Heart right ventricle (tissue), 16 donors: Measurements from ENCODE around the gene NUTM2B. TPM values are rescaled to one million over a fixed set of nuclear protein-coding genes. Genes with fewer than 3 reads are reported as not detected.
A peak's percentile ranks its signal among the peaks of the same experiment; 100 is the strongest.
"Not testable (repeated sequence)": the region's sequence is repeated elsewhere in the genome, so short reads cannot be mapped to it uniquely, and the experiment has no call there.

Source experiments
- ATAC-seq, 8 donors: fragments of 200-7000 bp; cut with Tn5 transposase; one replicate each; pipeline ENCODE4 v1.9.1; 2020; ENCODE audit warnings: mild to moderate bottlenecking in 8 of 8, moderate library complexity in 8 of 8, moderate number of reproducible peaks in 1 of 8
- DNase-seq, 2 donors: peaks; one replicate each; pipeline ENCODE4 v3.0.0-alpha.2; 2020
- H3K27ac ChIP-seq, 10 donors: fragments of 200-600 bp; sonication (generic) in 2 of 10; one replicate each; pipeline versions ENCODE4 v1.5.0 to v1.8.0; 2020 to 2022; ENCODE audit warnings: mild to moderate bottlenecking in 3 of 10
- H3K27me3 ChIP-seq, 7 donors: fragments of 200-600 bp; one replicate each; pipeline ENCODE4 v1.8.0; 2021 to 2022; ENCODE audit warnings: mild to moderate bottlenecking in 2 of 7
- H3K36me3 ChIP-seq, 9 donors: fragments of 200-600 bp; sonication (generic) in 1 of 9; one replicate each; pipeline versions ENCODE4 v1.5.0 to v1.8.0; 2020 to 2022; ENCODE audit warnings: mild to moderate bottlenecking in 2 of 9
- H3K4me1 ChIP-seq, 9 donors: fragments of 200-600 bp; sonication (generic) in 1 of 9; one replicate each; pipeline versions ENCODE4 v1.5.0 to v1.8.0; 2020 to 2022; ENCODE audit warnings: mild to moderate bottlenecking in 4 of 9
- H3K4me3 ChIP-seq, 10 donors: fragments of 200-600 bp; sonication (generic) in 2 of 10; one replicate each; pipeline versions ENCODE4 v1.5.0 to v1.8.0; 2020 to 2022; ENCODE audit warnings: mild to moderate bottlenecking in 7 of 10, moderate library complexity in 2 of 10
- H3K9me3 ChIP-seq, 11 donors: fragments of 200-600 bp in 10 of 11; sonication (generic) in 2 of 11; one replicate each; pipeline versions ENCODE4 v1.5.0 to v1.8.0; 2013 to 2022; ENCODE audit warnings: mild to moderate bottlenecking in 2 of 11, control low read depth in 1 of 11, moderate library complexity in 1 of 11
- WGBS, 2 donors: extraction: QIAGEN DNeasy Blood & Tissue Kit; methylation state at CpG; one replicate each; pipeline ENCODE4 v1.1.7; 2013; ENCODE audit warnings: inconsistent platforms in 1 of 2; 5-methylcytosine and 5-hydroxymethylcytosine counted together
- intact Hi-C, 10 donors: fragments of 100-400 bp; cut with DNase I; formaldehyde crosslinking; loops; one replicate each; pipeline versions ENCODE4 v1.11.1 to v1.14.2; 2022
- polyA plus RNA-seq, 2 donors: library from polyadenylated mRNA; stranded (reverse); fragments of 200-250 nt; gene quantifications; one replicate each; pipeline ENCODE4 v1.2.3, GENCODE V29; 2013
- total RNA-seq, 10 donors: library from RNA; stranded (reverse); fragmentation: NEBNext Ultra II Directional in 3 of 10; extraction: Animal tissue kit (Norgen Biotek cat#: 25700) in 3 of 10; gene quantifications; one replicate each; pipeline versions ENCODE4 v1.2.1 to v1.2.4, GENCODE V29; 2021 to 2023
- TF ChIP-seq, protein P1 (sequence below), 9 donors: fragments of 200-600 bp; sonication (generic) in 2 of 9; IDR thresholded peaks; one replicate each; pipeline versions ENCODE4 v1.5.0 to v1.8.0; 2021 to 2022; ENCODE audit warnings: antibody characterized with exemption in 9 of 9, mild to moderate bottlenecking in 5 of 9, moderate library complexity in 1 of 9
- donor health status: Arrhythmogenic right ventricular cardiomyopathy.
- donor health status: ischemic (EF 13 %, LVEDD 7.1; RV severe dilation, severe dysfunction).
- donor health status: healthy with polysubstance abuse.
- donor health status: DM: no; HTN: yes; CAD: no.
- donor health status: DM: no; HTN: no; CAD: no.
- donor health status: ischemic (EF 25% LVEDD 6.9; RV normal size, moderate dysfunction).
- donor health status: ischemic (EF 25% LVEDD 5.7; RV mildly dilated, moderate dysfunction).
- donor health status: healthy.
- donor health status: DM: yes; HTN: yes; CAD: no.
- donor health status: Ischemic cardiomyopathy.
- donor health status: ischemic (EF 35%, LVEDD 5.7; RV mildly dilated, moderate dysfunction).
- donor health status: nonischemic (EF 11% LVEDD 7.7; RV severe dilation, severe dysfunction).
- donor health status: DM: yes; HTN: yes; CAD: no.
- donor health status: PGD.
- donor health status: ischemic (EF 29% LVEDD 5.4; RV normal size, mild dysfunction).
- donor health status: nonischemic (EF 23%, LVEDD 6.1; RV moderate dilation, normal function).

The NUTM2B gene
- total and polyA plus RNA-seq, 12 donors = 0.01 to 3.3 (median 0.64) TPM

DNA sequence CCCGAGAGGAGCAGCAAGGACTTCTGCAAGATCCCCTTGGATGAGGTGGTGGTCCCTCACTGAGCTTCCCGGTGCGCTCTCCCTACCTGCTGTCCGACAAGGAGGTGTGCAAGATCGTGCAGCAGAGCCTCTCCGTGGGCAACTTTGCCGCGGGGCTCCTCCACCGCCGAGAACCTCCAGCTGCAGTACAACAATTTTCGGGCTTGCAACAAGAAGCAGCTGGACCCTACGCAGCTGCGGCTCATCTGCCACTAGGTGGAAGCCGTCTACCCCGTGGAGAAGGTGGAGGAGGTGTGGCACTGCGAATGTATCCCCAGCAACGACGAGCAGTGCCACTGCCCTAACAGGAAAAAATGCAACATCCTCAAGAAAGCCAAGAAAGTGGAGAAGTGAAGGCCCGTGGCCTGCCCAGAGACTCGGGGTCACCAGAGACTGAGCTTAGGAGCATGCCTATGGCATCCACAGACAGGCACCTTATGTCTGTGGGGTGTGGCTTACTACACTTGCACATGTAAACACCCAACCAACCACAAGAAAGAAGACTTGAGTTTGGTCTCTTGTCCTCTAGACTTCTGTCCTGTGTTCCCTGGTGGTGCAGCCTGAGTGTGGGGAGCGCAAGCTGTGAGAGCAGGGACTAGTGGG is 17.9 kb upstream of the NUTM2B start:
- peaks cover 0 to 33% (median 6%) of the 10 kb centered on the region in 9 donors for H3K36me3 ChIP-seq
- WGBS, 2 donors = 80 to 81% methylated on average over 21 of the region's 21 CpGs
- H3K4me1 ChIP-seq, H3K27ac ChIP-seq, intact Hi-C loops, H3K9me3 ChIP-seq, H3K4me3 ChIP-seq, H3K27me3 ChIP-seq: not testable (repeated sequence)
- TF ChIP-seq, protein P1, sequence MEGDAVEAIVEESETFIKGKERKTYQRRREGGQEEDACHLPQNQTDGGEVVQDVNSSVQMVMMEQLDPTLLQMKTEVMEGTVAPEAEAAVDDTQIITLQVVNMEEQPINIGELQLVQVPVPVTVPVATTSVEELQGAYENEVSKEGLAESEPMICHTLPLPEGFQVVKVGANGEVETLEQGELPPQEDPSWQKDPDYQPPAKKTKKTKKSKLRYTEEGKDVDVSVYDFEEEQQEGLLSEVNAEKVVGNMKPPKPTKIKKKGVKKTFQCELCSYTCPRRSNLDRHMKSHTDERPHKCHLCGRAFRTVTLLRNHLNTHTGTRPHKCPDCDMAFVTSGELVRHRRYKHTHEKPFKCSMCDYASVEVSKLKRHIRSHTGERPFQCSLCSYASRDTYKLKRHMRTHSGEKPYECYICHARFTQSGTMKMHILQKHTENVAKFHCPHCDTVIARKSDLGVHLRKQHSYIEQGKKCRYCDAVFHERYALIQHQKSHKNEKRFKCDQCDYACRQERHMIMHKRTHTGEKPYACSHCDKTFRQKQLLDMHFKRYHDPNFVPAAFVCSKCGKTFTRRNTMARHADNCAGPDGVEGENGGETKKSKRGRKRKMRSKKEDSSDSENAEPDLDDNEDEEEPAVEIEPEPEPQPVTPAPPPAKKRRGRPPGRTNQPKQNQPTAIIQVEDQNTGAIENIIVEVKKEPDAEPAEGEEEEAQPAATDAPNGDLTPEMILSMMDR (IDR thresholded peaks at IDR 0.05) = peak in 3 of 9 donors; percentile 16 to 28 (median 16)
- peak in 1 of 2 donors; percentile 45 for DNase-seq
- peak in 4 of 8 donors; percentile 51 to 74 (median 63) for ATAC-seq

DNA sequence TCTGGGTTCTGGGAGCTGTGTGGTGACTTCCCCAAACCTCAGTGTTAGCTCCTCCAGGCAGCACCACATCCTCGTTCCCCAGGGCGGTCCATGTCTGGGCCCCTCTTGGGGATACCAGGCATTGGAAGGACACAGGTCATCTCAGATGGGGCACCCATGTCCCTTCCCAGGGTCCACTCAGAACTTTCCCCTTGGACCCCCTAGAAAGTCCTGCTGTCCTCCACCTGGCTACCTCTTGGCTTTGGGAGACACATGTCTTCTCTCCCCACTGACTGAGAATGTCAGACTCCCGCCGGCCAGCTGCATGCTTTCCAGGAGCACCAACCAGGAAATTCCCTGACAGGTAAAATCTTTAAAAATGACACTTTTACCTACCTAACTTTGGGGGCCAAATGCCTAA is 16.4 kb upstream of the NUTM2B start:
- H3K4me1 ChIP-seq, H3K4me3 ChIP-seq, DNase-seq, ATAC-seq, intact Hi-C loops, H3K9me3 ChIP-seq, H3K27me3 ChIP-seq, H3K27ac ChIP-seq: not testable (repeated sequence)
- WGBS, 2 donors = 73 to 96% methylated on average over 4 of the region's 4 CpGs
- H3K36me3 ChIP-seq = peaks cover 0 to 33% (median 6%) of the 10 kb centered on the region in 9 donors

DNA sequence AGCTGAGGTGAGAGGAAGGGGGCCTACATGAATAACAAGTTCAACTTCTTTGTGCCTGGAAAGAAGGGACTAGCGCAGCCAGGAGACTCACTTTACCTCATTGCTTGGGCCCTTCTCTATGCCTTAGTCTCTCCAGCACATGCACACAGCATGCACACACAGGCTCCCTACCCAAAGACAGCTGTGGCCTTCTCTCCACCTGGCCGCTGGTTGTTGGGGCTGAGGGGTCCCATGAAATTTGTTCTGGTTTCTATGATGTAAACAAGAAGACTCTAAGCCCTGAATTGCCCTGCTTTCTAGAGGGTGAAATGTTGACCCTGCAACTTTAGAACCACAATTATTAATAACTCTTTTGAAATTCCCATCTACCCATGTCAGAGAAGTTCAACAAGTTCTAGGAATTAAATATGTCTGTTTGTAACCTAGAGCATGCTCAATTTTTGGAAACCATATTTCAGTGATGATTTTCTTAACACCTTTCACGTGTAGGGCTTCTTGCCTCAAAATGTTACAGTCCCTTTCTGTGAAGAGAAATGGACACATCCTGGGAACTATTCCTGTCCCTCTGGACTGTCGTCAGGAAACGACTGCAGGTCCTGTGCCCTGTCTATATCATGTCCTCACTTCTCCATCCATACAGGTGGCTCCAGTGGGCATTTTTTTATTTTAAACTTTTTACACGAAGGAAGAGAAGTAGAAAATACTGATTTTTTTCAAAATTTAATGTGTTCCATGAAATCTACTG is 15.4 kb upstream of the NUTM2B start:
- H3K9me3 ChIP-seq, H3K4me1 ChIP-seq, H3K4me3 ChIP-seq, intact Hi-C loops, ATAC-seq, H3K27ac ChIP-seq, DNase-seq, H3K27me3 ChIP-seq: not testable (repeated sequence)
- H3K36me3 ChIP-seq = peaks cover 0 to 33% (median 6%) of the 10 kb centered on the region in 9 donors
- WGBS, 2 donors = 76 to 82% methylated on average over 6 of the region's 6 CpGs

DNA sequence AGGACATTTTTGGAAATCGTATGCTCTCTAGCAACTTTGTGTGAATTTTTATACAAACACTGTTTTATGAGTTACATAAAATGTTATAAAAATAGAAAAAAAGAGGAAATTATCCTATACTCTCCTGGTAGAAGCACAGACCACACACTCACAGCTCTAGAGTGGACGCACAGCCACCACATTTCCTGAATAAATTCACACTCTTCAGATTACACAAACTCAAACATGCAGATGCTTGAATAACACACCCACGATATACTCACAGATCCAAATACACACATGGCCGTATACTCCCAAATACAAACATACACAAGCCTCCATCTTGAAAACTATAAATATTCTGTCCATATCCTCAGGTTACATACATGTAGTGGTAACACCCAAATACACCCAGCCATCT is 14.2 kb upstream of the NUTM2B start:
- DNase-seq, H3K4me1 ChIP-seq, H3K27me3 ChIP-seq, H3K4me3 ChIP-seq, intact Hi-C loops, ATAC-seq, H3K27ac ChIP-seq, H3K9me3 ChIP-seq: not testable (repeated sequence)
- 87 to 90% methylated on average over 4 of the region's 4 CpGs for WGBS, 2 donors
- peaks cover 0 to 28% (median 6%) of the 10 kb centered on the region in 9 donors for H3K36me3 ChIP-seq

DNA sequence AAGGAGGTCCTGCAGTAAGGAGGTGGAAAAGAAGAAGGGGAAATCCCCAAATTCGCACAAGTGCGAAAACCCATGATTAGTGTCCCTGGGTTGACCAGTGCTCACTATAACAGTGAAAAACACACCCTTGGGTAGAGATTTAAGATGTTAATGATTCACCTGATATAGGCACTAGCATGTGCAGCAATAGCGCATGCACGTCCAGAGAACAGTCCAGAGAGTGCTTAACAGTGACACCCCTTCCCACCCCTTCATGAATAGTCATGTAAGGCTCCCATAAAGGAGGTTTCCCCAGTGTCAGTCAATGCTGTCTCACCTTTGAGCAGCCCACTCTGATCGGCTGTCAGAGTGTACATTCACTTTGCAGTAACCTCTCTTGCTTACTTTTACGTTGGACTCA is 6.4 kb upstream of the NUTM2B start:
- 96% methylated on average over 2 of the region's 6 CpGs for WGBS, 2 donors
- H3K4me1 ChIP-seq, DNase-seq, H3K27me3 ChIP-seq, ATAC-seq, H3K9me3 ChIP-seq, H3K27ac ChIP-seq, H3K4me3 ChIP-seq, H3K36me3 ChIP-seq, intact Hi-C loops: not testable (repeated sequence)

DNA sequence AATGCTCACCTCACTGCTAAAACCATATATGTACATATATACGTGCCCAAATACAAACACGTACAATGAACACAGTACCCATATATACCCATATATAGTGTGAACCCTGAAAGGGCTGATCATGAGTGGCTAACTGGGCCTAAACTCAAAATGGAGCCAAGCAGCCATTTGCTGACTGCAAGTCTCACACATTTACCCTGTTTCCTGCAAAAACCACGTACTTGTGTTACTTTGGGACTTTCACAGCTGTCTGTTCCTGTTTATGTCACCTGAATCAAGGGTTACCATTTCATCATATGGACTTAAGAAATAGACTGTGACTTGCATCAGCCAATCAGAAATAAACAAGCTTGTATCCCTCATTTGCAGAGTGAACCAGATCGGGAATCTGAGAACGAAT is 5.9 kb upstream of the NUTM2B start:
- WGBS, 2 donors = 71% methylated on average over 1 of the region's 5 CpGs
- H3K27ac ChIP-seq, H3K27me3 ChIP-seq, DNase-seq, H3K4me3 ChIP-seq, intact Hi-C loops, H3K9me3 ChIP-seq, H3K36me3 ChIP-seq, H3K4me1 ChIP-seq, ATAC-seq: not testable (repeated sequence)

DNA sequence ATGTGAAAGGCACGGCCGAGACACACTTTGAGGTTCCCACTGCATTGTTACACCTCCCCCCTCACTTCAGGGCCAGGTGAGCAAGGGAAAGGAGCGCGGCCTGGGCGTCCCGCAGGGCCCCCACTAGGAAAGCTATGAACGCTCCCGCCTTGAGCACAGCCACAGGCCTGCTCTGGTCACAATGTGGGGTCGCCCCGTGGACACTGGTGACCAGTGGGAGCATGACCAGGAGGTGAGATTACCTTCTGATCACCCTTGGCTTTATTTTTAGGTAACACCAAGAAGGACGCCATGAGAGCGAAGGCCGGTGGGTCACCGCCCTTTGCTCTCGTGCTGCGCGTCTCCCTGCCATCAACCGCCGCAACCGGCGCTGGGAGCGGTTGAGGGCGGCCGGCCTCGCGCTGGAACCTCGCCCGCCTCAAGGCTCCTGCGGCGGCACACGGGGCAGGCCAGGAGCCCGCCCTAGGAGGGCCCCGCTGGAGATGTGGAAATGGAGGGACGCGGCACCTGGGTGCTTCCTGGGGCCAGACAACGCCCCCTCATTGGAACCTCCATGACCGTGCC is 2.6 kb upstream of the NUTM2B start:
- WGBS, 2 donors = 86 to 91% methylated on average over 28 to 34 of the region's 37 CpGs
- H3K4me3 ChIP-seq, ATAC-seq, DNase-seq, H3K27me3 ChIP-seq, H3K4me1 ChIP-seq, H3K9me3 ChIP-seq, H3K36me3 ChIP-seq, H3K27ac ChIP-seq, intact Hi-C loops: not testable (repeated sequence)

DNA sequence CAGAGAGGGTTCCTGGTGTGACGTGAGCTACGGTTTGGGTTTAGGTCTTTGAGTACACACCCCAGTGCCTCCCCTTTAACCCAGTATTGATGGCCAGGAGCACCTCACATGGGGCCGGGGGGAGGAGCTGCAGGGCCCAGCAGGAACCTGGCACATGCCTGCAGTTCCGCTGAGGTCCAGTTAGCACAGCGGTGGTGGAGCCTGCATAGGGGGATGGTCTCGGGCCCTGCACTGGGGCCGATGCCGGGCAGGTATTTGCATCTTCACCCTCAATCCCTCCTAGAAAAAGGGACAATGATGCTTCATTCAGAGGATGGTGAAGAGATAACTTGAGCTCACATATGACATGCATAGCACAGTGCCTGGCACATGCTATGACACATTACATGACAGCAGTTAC is 4.0 kb downstream of the NUTM2B start:
- H3K4me3 ChIP-seq, H3K27ac ChIP-seq, intact Hi-C loops, H3K9me3 ChIP-seq, H3K27me3 ChIP-seq, ATAC-seq, H3K36me3 ChIP-seq, DNase-seq, H3K4me1 ChIP-seq: not testable (repeated sequence)
- 93% methylated on average over 8 of the region's 8 CpGs; no CpG with 5 or more reads in 1 of the 2 donors for WGBS, 2 donors

DNA sequence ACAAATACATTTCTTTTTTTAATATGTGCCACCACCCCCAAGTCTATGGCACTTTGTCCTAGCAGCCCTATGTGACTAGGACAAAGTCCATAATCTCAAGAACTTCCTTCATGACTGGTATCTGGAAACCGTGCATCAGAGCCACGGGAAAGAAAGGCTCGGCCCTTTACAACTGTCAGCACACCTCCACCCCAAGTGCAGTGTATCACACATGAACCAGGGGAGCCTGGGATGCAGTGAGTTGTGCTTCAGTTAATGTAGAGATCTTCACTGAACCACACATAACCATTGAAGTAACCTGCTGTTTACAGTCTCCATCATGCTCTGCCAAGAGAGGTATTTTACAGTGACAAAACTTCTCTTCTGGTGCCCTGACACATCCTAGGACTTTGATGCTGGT is 11.9 kb downstream of the NUTM2B start:
- H3K36me3 ChIP-seq, DNase-seq, H3K4me1 ChIP-seq, H3K27ac ChIP-seq, H3K4me3 ChIP-seq, H3K9me3 ChIP-seq, intact Hi-C loops, ATAC-seq, H3K27me3 ChIP-seq: not testable (repeated sequence)
- 77 to 83% methylated on average over 1 to 2 of the region's 3 CpGs for WGBS, 2 donors

DNA sequence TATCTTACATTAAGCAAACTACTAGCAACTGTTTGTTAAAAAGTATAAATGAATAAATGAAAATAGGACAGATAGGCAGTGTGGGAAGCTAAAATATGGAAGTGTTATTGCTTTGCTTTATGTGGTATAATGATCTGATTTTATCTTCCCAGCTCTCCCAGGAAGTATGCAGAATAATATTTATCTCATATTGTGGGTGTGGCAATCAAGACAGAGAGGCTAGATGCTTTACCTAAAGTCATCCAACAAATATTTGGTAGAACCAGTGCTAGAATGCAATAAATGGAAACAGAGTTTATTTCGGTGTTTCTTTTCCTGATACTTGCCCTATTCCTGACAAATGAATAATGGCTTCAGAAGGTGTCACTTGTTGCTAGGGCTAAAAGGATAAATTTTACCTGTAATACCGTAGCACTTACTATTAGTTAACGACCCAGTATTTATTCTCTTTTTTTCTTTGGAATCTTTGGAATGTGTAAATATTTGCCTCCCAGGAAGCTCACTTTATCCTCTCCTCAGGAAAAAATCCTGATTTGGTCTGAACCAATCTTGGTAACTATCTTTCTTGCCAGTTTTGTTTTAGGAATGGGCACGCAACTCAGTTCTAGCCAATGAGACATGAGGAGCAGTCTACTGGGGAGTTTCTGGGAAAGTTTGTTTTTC is 14.0 kb downstream of the NUTM2B start:
- intact Hi-C loops, H3K36me3 ChIP-seq, H3K27me3 ChIP-seq, H3K4me1 ChIP-seq, ATAC-seq, H3K4me3 ChIP-seq, DNase-seq, H3K9me3 ChIP-seq, H3K27ac ChIP-seq: not testable (repeated sequence)
- 97% methylated on average over 3 of the region's 4 CpGs for WGBS, 2 donors
